ENCODE results near the gene HOXA13.

GRCh38 chr7:27196287-27196767, 3.6 kb downstream of the HOXA13 start:
- peak in 5 of 7 experiments; percentile 46 to 78 (median 57) for TF ChIP-seq CTCF (IDR thresholded peaks at IDR 0.05)
- no peak for TF ChIP-seq POLR2A (IDR thresholded peaks at IDR 0.05)
- TF ChIP-seq POLR2AphosphoS5 (IDR thresholded peaks at IDR 0.05): peak in 1 of 3 donors; percentile 48

Measured in stomach (tissue), 4 donors.